ENCODE measurements around the gene F2RL3.

Gene F2RL3

DNA sequence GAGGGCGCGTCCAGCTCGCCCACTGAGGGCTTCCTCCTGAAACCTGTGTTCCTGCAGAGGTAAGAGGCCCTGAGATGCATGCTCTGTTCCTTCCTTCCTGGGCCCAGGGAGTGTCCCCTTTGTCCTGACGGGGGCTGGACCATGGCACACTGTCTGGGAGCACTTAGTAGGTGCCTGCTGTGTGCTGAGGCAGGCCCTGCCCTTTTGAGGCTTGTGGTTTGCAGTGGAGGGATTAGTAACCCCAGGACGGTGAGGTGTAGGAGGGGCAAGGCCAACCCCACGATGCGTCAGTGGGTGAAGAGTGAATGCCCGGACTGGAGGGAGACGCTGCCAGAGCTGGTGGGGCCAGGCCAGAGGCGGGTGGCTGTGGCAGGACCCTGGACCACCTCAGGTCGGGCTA, 11.2 kb upstream of the F2RL3 start:
- Histone ChIP-seq H3K9ac (ENCODE audit: low read depth, low read length, poor library complexity) (peak overlapping the region; percentile 60), H3K36me3 (replicated peaks in 1 of 2; ENCODE audit: control insufficient read depth in 2 of 2, insufficient read depth in 2 of 2, low read length in 2 of 2) (peaks cover 48 to 65% of the 10 kb centered on the region in 2 donors), H2AK5ac (ENCODE audit: low read depth, low read length) (no peak overlapping the region), H3K18ac (ENCODE audit: low read length) (no peak overlapping the region), H3K4ac (ENCODE audit: low read length) (no peak overlapping the region), H3K79me1 (ENCODE audit: low read depth, low read length) (peaks cover 15% of the 10 kb centered on the region), H3K4me3 (ENCODE audit: low read length in 2 of 2) (no peak overlapping the region), H4K8ac (ENCODE audit: low read depth, low read length) (no peak overlapping the region), H2BK12ac (ENCODE audit: low read length) (no peak overlapping the region), H2BK5ac (ENCODE audit: low read length) (no peak overlapping the region), H2AFZ (ENCODE audit: low read length) (no peak overlapping the region), H3K9me3 (replicated peaks in 1 of 2; ENCODE audit: control insufficient read depth in 2 of 2, insufficient read depth in 1 of 2, low read depth in 1 of 2, low read length in 2 of 2) (peaks cover 19 to 32% of the 10 kb centered on the region in 2 donors), H3K14ac (ENCODE audit: low read length) (no peak overlapping the region), H3K4me2 (ENCODE audit: insufficient read depth, low read length, poor library complexity, severe bottlenecking) (no peak overlapping the region), H2BK120ac (ENCODE audit: low read depth, low read length) (no peak overlapping the region), H3K23ac (ENCODE audit: low read depth, low read length, poor library complexity) (no peak overlapping the region), H4K91ac (ENCODE audit: low read depth, low read length, poor library complexity) (no peak overlapping the region), H3K27me3 (ENCODE audit: control insufficient read depth in 3 of 3, insufficient read depth in 3 of 3, low read depth in 1 of 3, low read length in 3 of 3) (no peaks in the 10 kb centered on the region), H3K27ac (replicated peaks; ENCODE audit: low read length) (no peak overlapping the region), H3K4me1 (ENCODE audit: control insufficient read depth in 2 of 2, insufficient read depth in 1 of 2, low read depth in 1 of 2, low read length in 2 of 2) (no peaks in the 10 kb centered on the region), H2BK15ac (ENCODE audit: low read length) (no peak overlapping the region)
- WGBS, 2 donors (ENCODE audit: extremely low coverage in 2 of 2, insufficient read length in 2 of 2, insufficient replicate concordance in 1 of 2), result no CpG with 5 or more reads among the region's 11 CpGs
- DNase-seq (ENCODE audit: low spot score), result no peak

GRCh38 chr19:16878181-16878965, 10.4 kb upstream of the F2RL3 start:
- Histone ChIP-seq H2AK5ac (ENCODE audit: low read depth, low read length) (no peak overlapping the region), H2BK5ac (ENCODE audit: low read length) (no peak overlapping the region), H3K14ac (ENCODE audit: low read length) (no peak overlapping the region), H3K4ac (ENCODE audit: low read length) (no peak overlapping the region), H2BK120ac (ENCODE audit: low read depth, low read length) (no peak overlapping the region), H3K79me1 (ENCODE audit: low read depth, low read length) (peaks cover 15% of the 10 kb centered on the region), H3K9me3 (replicated peaks in 1 of 2; ENCODE audit: control insufficient read depth in 2 of 2, insufficient read depth in 1 of 2, low read depth in 1 of 2, low read length in 2 of 2) (peaks cover 21 to 33% of the 10 kb centered on the region in 2 donors), H3K18ac (ENCODE audit: low read length) (peak overlapping the region; percentile 76), H3K4me1 (ENCODE audit: control insufficient read depth in 2 of 2, insufficient read depth in 1 of 2, low read depth in 1 of 2, low read length in 2 of 2) (no peaks in the 10 kb centered on the region), H4K91ac (ENCODE audit: low read depth, low read length, poor library complexity) (peak overlapping the region; percentile 72), H3K27me3 (ENCODE audit: control insufficient read depth in 3 of 3, insufficient read depth in 3 of 3, low read depth in 1 of 3, low read length in 3 of 3) (no peaks in the 10 kb centered on the region), H2AFZ (ENCODE audit: low read length) (no peak overlapping the region), H2BK15ac (ENCODE audit: low read length) (no peak overlapping the region), H2BK12ac (ENCODE audit: low read length) (no peak overlapping the region), H3K36me3 (replicated peaks in 1 of 2; ENCODE audit: control insufficient read depth in 2 of 2, insufficient read depth in 2 of 2, low read length in 2 of 2) (peaks cover 42 to 57% of the 10 kb centered on the region in 2 donors), H3K9ac (ENCODE audit: low read depth, low read length, poor library complexity) (no peak overlapping the region), H3K4me2 (ENCODE audit: insufficient read depth, low read length, poor library complexity, severe bottlenecking) (no peak overlapping the region), H3K23ac (ENCODE audit: low read depth, low read length, poor library complexity) (peak overlapping the region; percentile 55), H3K27ac (replicated peaks; ENCODE audit: low read length) (no peak overlapping the region), H4K8ac (ENCODE audit: low read depth, low read length) (no peak overlapping the region), H3K4me3 (ENCODE audit: low read length in 2 of 2) (no peak overlapping the region)
- no peak for DNase-seq (ENCODE audit: low spot score)
- no CpG with 5 or more reads among the region's 55 CpGs for WGBS, 2 donors (ENCODE audit: extremely low coverage in 2 of 2, insufficient read length in 2 of 2, insufficient replicate concordance in 1 of 2)

DNA sequence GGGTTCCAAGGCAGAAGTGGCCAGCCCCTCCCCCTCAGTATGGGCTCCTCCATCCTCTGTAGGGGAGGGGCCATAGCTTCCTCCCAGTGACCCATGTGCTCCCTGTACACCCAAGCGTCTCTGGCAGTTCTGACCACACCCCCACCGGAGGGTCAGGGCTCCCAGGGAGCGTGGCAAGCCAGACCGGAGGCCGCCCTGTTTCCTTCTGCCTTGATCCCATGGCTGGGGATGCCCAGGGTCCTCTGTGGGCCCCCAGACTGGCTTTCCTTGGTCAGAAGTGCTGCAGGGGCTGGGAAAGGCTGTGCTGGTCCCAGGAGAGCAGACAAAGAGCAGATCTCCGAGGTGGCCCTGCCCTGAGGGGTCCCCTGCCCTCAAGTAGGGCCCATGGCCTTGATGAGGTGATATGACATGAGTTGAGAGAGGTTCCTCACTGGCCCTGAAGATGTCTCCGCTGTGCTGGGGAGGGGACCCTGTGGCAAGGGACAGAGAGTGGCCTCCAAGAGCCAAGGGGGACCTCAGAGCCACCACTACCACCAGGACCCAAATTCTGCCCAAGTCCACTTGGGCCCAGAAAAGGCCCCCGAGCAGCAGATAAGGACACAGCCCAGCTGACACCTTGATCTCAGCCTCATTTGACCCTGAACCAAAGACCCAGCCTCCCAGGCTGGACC, 7.8 kb upstream of the F2RL3 start:
- Histone ChIP-seq H2BK5ac (ENCODE audit: low read length) (no peak overlapping the region), H2BK120ac (ENCODE audit: low read depth, low read length) (no peak overlapping the region), H3K9ac (ENCODE audit: low read depth, low read length, poor library complexity) (peak overlapping the region; percentile 21), H3K14ac (ENCODE audit: low read length) (no peak overlapping the region), H2AFZ (ENCODE audit: low read length) (no peak overlapping the region), H3K27ac (replicated peaks; ENCODE audit: low read length) (no peak overlapping the region), H2BK15ac (ENCODE audit: low read length) (no peak overlapping the region), H3K27me3 (ENCODE audit: control insufficient read depth in 3 of 3, insufficient read depth in 3 of 3, low read depth in 1 of 3, low read length in 3 of 3) (no peaks in the 10 kb centered on the region), H2BK12ac (ENCODE audit: low read length) (no peak overlapping the region), H3K18ac (ENCODE audit: low read length) (peak overlapping the region; percentile 64), H3K23ac (ENCODE audit: low read depth, low read length, poor library complexity) (peak overlapping the region; percentile 55), H3K36me3 (replicated peaks in 1 of 2; ENCODE audit: control insufficient read depth in 2 of 2, insufficient read depth in 2 of 2, low read length in 2 of 2) (peaks cover 38 to 46% of the 10 kb centered on the region in 2 donors), H2AK5ac (ENCODE audit: low read depth, low read length) (no peak overlapping the region), H3K4me3 (ENCODE audit: low read length in 2 of 2) (peak overlapping the region in 1 of 2 donors; percentile 40), H4K8ac (ENCODE audit: low read depth, low read length) (peak overlapping the region; percentile 86), H3K4ac (ENCODE audit: low read length) (no peak overlapping the region), H3K4me1 (ENCODE audit: control insufficient read depth in 2 of 2, insufficient read depth in 1 of 2, low read depth in 1 of 2, low read length in 2 of 2) (no peaks in the 10 kb centered on the region), H3K4me2 (ENCODE audit: insufficient read depth, low read length, poor library complexity, severe bottlenecking) (no peak overlapping the region), H3K79me1 (ENCODE audit: low read depth, low read length) (peaks cover 11% of the 10 kb centered on the region), H4K91ac (ENCODE audit: low read depth, low read length, poor library complexity) (no peak overlapping the region), H3K9me3 (replicated peaks in 1 of 2; ENCODE audit: control insufficient read depth in 2 of 2, insufficient read depth in 1 of 2, low read depth in 1 of 2, low read length in 2 of 2) (peaks cover 21 to 27% of the 10 kb centered on the region in 2 donors)
- no peak for DNase-seq (ENCODE audit: low spot score)
- no CpG with 5 or more reads among the region's 8 CpGs for WGBS, 2 donors (ENCODE audit: extremely low coverage in 2 of 2, insufficient read length in 2 of 2, insufficient replicate concordance in 1 of 2)

DNA sequence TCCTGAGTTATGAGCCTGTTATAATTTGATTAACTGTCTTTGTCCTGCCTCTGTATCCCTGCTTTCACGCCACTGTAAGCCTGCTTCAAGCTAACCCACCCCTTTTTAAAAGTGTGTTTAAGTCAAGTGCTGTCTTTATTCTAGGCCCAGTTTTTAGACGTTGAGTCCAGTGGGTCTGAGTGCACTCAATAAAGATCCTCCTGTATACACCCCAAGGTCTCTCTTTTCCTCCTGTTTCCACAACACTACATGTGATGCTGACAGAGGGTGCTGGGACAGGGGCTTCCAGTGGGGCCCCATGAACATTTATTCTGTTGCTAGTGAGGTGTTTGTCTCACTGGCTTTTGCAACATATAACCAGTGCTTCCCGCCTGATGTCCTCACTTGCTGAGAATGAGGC, 6.7 kb upstream of the F2RL3 start:
- H3K36me3 ChIP-seq (replicated peaks in 1 of 2; ENCODE audit: control insufficient read depth in 2 of 2, insufficient read depth in 2 of 2, low read length in 2 of 2), result peaks cover 27 to 35% of the 10 kb centered on the region in 2 donors
- no peak overlapping the region for H2BK120ac ChIP-seq (ENCODE audit: low read depth, low read length)
- H3K4me2 ChIP-seq (ENCODE audit: insufficient read depth, low read length, poor library complexity, severe bottlenecking), result no peak overlapping the region
- no peak overlapping the region for H4K8ac ChIP-seq (ENCODE audit: low read depth, low read length)
- peaks cover 3% of the 10 kb centered on the region for H3K79me1 ChIP-seq (ENCODE audit: low read depth, low read length)
- H3K4me3 ChIP-seq (ENCODE audit: low read length in 2 of 2), result no peak overlapping the region
- H3K27me3 ChIP-seq (ENCODE audit: control insufficient read depth in 3 of 3, insufficient read depth in 3 of 3, low read depth in 1 of 3, low read length in 3 of 3), result no peaks in the 10 kb centered on the region
- no peak overlapping the region for H3K27ac ChIP-seq (replicated peaks; ENCODE audit: low read length)
- WGBS, 2 donors (ENCODE audit: extremely low coverage in 2 of 2, insufficient read length in 2 of 2, insufficient replicate concordance in 1 of 2), result no CpG with 5 or more reads among the region's 3 CpGs
- H3K4me1 ChIP-seq (ENCODE audit: control insufficient read depth in 2 of 2, insufficient read depth in 1 of 2, low read depth in 1 of 2, low read length in 2 of 2), result no peaks in the 10 kb centered on the region
- H2AFZ ChIP-seq (ENCODE audit: low read length), result no peak overlapping the region
- DNase-seq (ENCODE audit: low spot score), result no peak
- no peak overlapping the region for H2BK5ac ChIP-seq (ENCODE audit: low read length)
- no peak overlapping the region for H2BK15ac ChIP-seq (ENCODE audit: low read length)
- no peak overlapping the region for H4K91ac ChIP-seq (ENCODE audit: low read depth, low read length, poor library complexity)
- H3K23ac ChIP-seq (ENCODE audit: low read depth, low read length, poor library complexity), result no peak overlapping the region
- H2BK12ac ChIP-seq (ENCODE audit: low read length), result no peak overlapping the region
- no peak overlapping the region for H3K9ac ChIP-seq (ENCODE audit: low read depth, low read length, poor library complexity)
- no peak overlapping the region for H3K18ac ChIP-seq (ENCODE audit: low read length)
- H2AK5ac ChIP-seq (ENCODE audit: low read depth, low read length), result no peak overlapping the region
- H3K9me3 ChIP-seq (replicated peaks in 1 of 2; ENCODE audit: control insufficient read depth in 2 of 2, insufficient read depth in 1 of 2, low read depth in 1 of 2, low read length in 2 of 2), result peaks cover 21 to 27% of the 10 kb centered on the region in 2 donors
- no peak overlapping the region for H3K4ac ChIP-seq (ENCODE audit: low read length)
- no peak overlapping the region for H3K14ac ChIP-seq (ENCODE audit: low read length)

Data from neuronal stem cell (in vitro differentiated cells).